IMR-90 (cell line): ENCODE data around the gene C13orf46. TPM values are rescaled to one million over a fixed set of nuclear protein-coding genes. Genes with fewer than 3 reads are reported as not detected.
A peak's percentile ranks its signal among the peaks of the same experiment; 100 is the strongest.

Source experiments
- ATAC-seq: fragments of 200-7000 bp; cut with Tn5 transposase; 2 replicates; pipeline ENCODE4 v1.9.1; 2020; ENCODE audit warnings: low read depth, mild to moderate bottlenecking, moderate library complexity
- BruUV-seq: library from RNA; stranded (reverse); fragments of 400-500 nt; replicated peaks from 2 replicates; lab custom pipeline; 2021; lab: Mats Ljungman, UMichigan
- CTCF ChIA-PET: fragments of 300-600 bp; formaldehyde crosslinking; extraction: SDS; loops from one replicate; lab custom pipeline; 2021; ENCODE audit warnings: antibody characterized with exemption; lab: Yijun Ruan, JAX
- POLR2A ChIA-PET: fragments of 300-600 bp; sonication (Branson Sonifier 250); formaldehyde crosslinking; loops from one replicate; lab custom pipeline; 2022; ENCODE audit warnings: antibody characterized with exemption; ENCODE audit not compliant: unreplicated experiment; lab: Charles Lee
- DNase-seq: peaks from one replicate; pipeline ENCODE4 v3.0.0; 2013
- H2AFZ ChIP-seq: replicated peaks from 2 replicates; pipeline ENCODE3; 2013; ENCODE audit warnings: low read length, mild to moderate bottlenecking; ENCODE audit not compliant: poor library complexity
- H2AK5ac ChIP-seq: 2 replicates; pipeline ENCODE4 v1.6.1; 2013; ENCODE audit warnings: low read depth, low read length, inconsistent platforms
- H2AK9ac ChIP-seq: replicated peaks from 2 replicates; pipeline ENCODE3; 2013; ENCODE audit warnings: mild to moderate bottlenecking, low read depth, low read length, moderate library complexity; ENCODE audit not compliant: poor library complexity
- H2BK120ac ChIP-seq: 2 replicates; pipeline ENCODE4 v1.6.1; 2013; ENCODE audit warnings: low read depth, low read length, inconsistent platforms
- H2BK15ac ChIP-seq: 3 replicates; pipeline ENCODE4 v1.6.1; 2013; ENCODE audit warnings: low read depth, low read length, inconsistent platforms
- H2BK20ac ChIP-seq: 2 replicates; pipeline ENCODE4 v1.6.1; 2013; ENCODE audit warnings: low read depth, mild to moderate bottlenecking, inconsistent platforms, low read length, moderate library complexity
- H2BK5ac ChIP-seq: 2 replicates; pipeline ENCODE4 v1.6.1; 2013; ENCODE audit warnings: mild to moderate bottlenecking, low read depth, low read length, inconsistent platforms; ENCODE audit not compliant: poor library complexity, severe bottlenecking
- H3K14ac ChIP-seq: replicated peaks from 2 replicates; pipeline ENCODE4 v1.6.1; 2013; ENCODE audit warnings: low read depth, low read length, inconsistent platforms
- H3K18ac ChIP-seq: 2 replicates; pipeline ENCODE4 v1.6.1; 2013; ENCODE audit warnings: low read depth, low read length, control low read depth
- H3K23ac ChIP-seq: 2 replicates; pipeline ENCODE4 v1.6.1; 2013; ENCODE audit warnings: low read depth, low read length, inconsistent platforms
- H3K27ac ChIP-seq: 2 replicates; pipeline ENCODE4 v1.5.1; 2013; ENCODE audit warnings: mild to moderate bottlenecking, control low read depth, low read length; ENCODE audit not compliant: insufficient read depth
- H3K27me3 ChIP-seq: 2 replicates; pipeline ENCODE4 v1.6.1; 2013; ENCODE audit warnings: low read length; ENCODE audit not compliant: control insufficient read depth, insufficient read depth
- H3K36me3 ChIP-seq: 2 replicates; pipeline ENCODE4 v1.6.1; 2013; ENCODE audit warnings: low read length, mixed read lengths; ENCODE audit not compliant: control insufficient read depth, insufficient read depth
- H3K4ac ChIP-seq: 2 replicates; pipeline ENCODE4 v1.6.1; 2013; ENCODE audit warnings: low read depth, low read length, inconsistent platforms
- H3K4me1 ChIP-seq: 2 replicates; pipeline ENCODE4 v1.6.1; 2013; ENCODE audit warnings: low read length, mixed read lengths; ENCODE audit not compliant: control insufficient read depth, insufficient read depth
- H3K4me2 ChIP-seq: 2 replicates; pipeline ENCODE4 v1.6.1; 2013; ENCODE audit warnings: low read depth, mild to moderate bottlenecking, control low read depth, low read length, moderate library complexity
- H3K4me3 ChIP-seq: 2 replicates; pipeline ENCODE4 v1.5.1; 2013; ENCODE audit warnings: low read depth, mild to moderate bottlenecking, control low read depth, low read length, moderate library complexity; ENCODE audit not compliant: insufficient read depth
- H3K56ac ChIP-seq: 2 replicates; pipeline ENCODE4 v1.6.1; 2013; ENCODE audit warnings: low read length, inconsistent platforms; ENCODE audit not compliant: insufficient read depth; ENCODE audit errors: extremely low read depth
- H3K79me1 ChIP-seq, 2 experiments: 2 replicates each; pipeline ENCODE4 v1.6.1; 2013; ENCODE audit warnings: low read length in 2 of 2, inconsistent platforms in 1 of 2, low read depth in 1 of 2
- H3K9ac ChIP-seq: 2 replicates; pipeline ENCODE4 v1.6.1; 2013; ENCODE audit warnings: low read depth, low read length, control low read depth
- H3K9me1 ChIP-seq: 2 replicates; pipeline ENCODE4 v1.6.1; 2013; ENCODE audit warnings: low read length, inconsistent platforms; ENCODE audit not compliant: insufficient read depth
- H3K9me3 ChIP-seq: 2 replicates; pipeline ENCODE4 v1.6.1; 2013; ENCODE audit warnings: low read length; ENCODE audit not compliant: control insufficient read depth, insufficient read depth
- H4K20me1 ChIP-seq: 2 replicates; pipeline ENCODE4 v1.6.1; 2013; ENCODE audit warnings: low read length, inconsistent platforms; ENCODE audit not compliant: insufficient read depth
- H4K5ac ChIP-seq: 2 replicates; pipeline ENCODE4 v1.6.1; 2013; ENCODE audit warnings: mild to moderate bottlenecking, low read depth, low read length, control low read depth
- H4K8ac ChIP-seq, 2 experiments: 2 replicates each; pipeline ENCODE4 v1.6.1; 2013; ENCODE audit warnings: low read depth in 2 of 2, low read length in 2 of 2, control low read depth in 1 of 2, inconsistent platforms in 1 of 2
- H4K91ac ChIP-seq: 2 replicates; pipeline ENCODE4 v1.6.1; 2013; ENCODE audit warnings: low read depth, low read length, inconsistent platforms; ENCODE audit not compliant: insufficient read depth
- BHLHE40 ChIP-seq: fragments of 150-350 bp; IDR thresholded peaks from 2 replicates; pipeline ENCODE4 v1.6.1; 2016; ENCODE audit warnings: mild to moderate bottlenecking, low read depth, low read length
- CHD1 ChIP-seq: IDR thresholded peaks from 2 replicates; pipeline ENCODE4 v1.6.1; 2012; ENCODE audit warnings: low read depth, low read length, improper control_type of control experiment
- CTCF ChIP-seq: conservative IDR thresholded peaks from 2 replicates; pipeline ENCODE4 v1.5.1; 2012; ENCODE audit warnings: mild to moderate bottlenecking, low read depth, low read length, improper control_type of control experiment
- MAFK ChIP-seq: IDR thresholded peaks from 2 replicates; pipeline ENCODE4 v1.6.1; 2012; ENCODE audit warnings: low read depth, low read length, improper control_type of control experiment
- MAZ ChIP-seq: IDR thresholded peaks from 2 replicates; pipeline ENCODE4 v1.6.1; 2012; ENCODE audit warnings: low read depth, mild to moderate bottlenecking, low read length, improper control_type of control experiment, moderate library complexity, borderline replicate concordance
- MXI1 ChIP-seq: IDR thresholded peaks from 2 replicates; pipeline ENCODE4 v1.6.1; 2012; ENCODE audit warnings: low read depth, mild to moderate bottlenecking, low read length, moderate library complexity, borderline replicate concordance
- NFE2L2 ChIP-seq: fragments of 150-350 bp; IDR thresholded peaks from 2 replicates; pipeline ENCODE4 v1.6.1; 2016; ENCODE audit warnings: low read depth, mild to moderate bottlenecking, low read length
- RAD21 ChIP-seq: IDR thresholded peaks from 2 replicates; pipeline ENCODE4 v1.6.1; 2012; ENCODE audit warnings: low read length, improper control_type of control experiment
- RCOR1 ChIP-seq: IDR thresholded peaks from 2 replicates; pipeline ENCODE4 v1.6.1; 2012; ENCODE audit warnings: mild to moderate bottlenecking, low read length, improper control_type of control experiment; ENCODE audit not compliant: insufficient replicate concordance
- WGBS, 2 experiments: methylation state at CpG; one replicate each; pipeline versions ENCODE4 v1.1.5 to v1.1.7; 2013; ENCODE audit warnings: missing lambda C conversion rate in 2 of 2; ENCODE audit not compliant: insufficient read length in 1 of 2; ENCODE audit errors: extremely low coverage in 2 of 2; 5-methylcytosine and 5-hydroxymethylcytosine counted together
- dilution Hi-C: fragments of 300-500 bp; cut with HindIII; formaldehyde crosslinking; loops from one replicate; pipeline ENCODE4 v1.14.3; 2018; ENCODE audit warnings: low sequenced_read_pairs; ENCODE audit not compliant: unreplicated experiment
- in situ Hi-C: fragments of 300-500 bp; cut with MboI; formaldehyde crosslinking; loops from 3 replicates; pipeline ENCODE4 v1.14.3; 2019; ENCODE audit warnings: low sequenced_read_pairs, inconsistent platforms, mixed read lengths
- intact Hi-C: fragments of 100-400 bp; cut with micrococcal nuclease; formaldehyde crosslinking; loops from 2 replicates; pipeline ENCODE4 v1.10.0; 2022
- polyA plus RNA-seq, 3 experiments: library from polyadenylated mRNA; depleted of rRNA; stranded (reverse); fragments of >200 nt; gene quantifications; 2 replicates each; pipeline ENCODE4 v1.2.3, GENCODE V29; 2012; ENCODE audit warnings: low replicate concordance in 1 of 3
- total RNA-seq: library from RNA; depleted of rRNA; stranded (reverse); fragments of >200 nt; gene quantifications from 2 replicates; pipeline ENCODE4 v1.2.3, GENCODE V29; 2012

The C13orf46 gene
- total and polyA plus RNA-seq, 2 of the 4 experiments (the other 2 are of a cell fraction), result under 0.01 to 2.1 TPM

DNA sequence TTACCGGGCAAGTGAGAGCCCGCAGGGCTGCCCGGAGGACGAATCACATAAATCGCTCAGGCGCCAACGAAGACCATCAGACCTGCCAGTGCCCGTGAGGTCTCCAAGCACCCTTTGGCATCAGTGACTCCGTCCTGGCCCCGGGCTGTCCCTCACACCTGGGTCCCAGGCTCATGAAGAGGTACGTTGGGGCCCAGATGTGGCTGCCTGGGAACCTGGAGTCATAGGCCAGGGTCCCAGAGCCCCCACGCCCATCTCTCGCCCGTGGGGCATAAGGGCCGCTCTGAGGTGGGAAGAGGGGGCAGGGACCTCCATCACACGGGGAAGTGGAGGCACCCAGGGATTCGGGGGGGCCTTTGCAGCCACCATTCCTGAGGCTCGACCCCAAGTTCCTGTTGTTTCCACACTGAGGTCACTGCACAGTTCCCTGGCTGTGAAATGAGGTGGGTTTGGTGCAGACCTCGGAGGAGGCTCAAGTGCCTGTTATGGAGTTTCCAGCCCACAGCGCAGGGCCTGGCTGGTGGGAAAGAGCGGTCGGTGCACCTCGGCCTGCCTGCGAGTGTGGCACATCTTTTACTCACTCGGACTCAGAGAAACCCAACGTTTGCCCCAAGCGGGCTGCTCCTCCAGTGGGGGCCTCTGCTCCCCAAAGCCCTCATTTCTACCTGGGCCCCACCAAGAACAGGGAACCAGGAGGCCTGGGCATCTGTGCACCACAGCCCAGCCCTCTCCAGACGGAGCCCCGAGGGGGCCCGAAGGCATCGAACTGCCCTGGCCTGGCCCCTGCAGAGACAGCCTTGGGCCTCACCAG lies 35.9 kb upstream of the C13orf46 start:
- ATAC-seq (no peak), DNase-seq (no peak)
- Histone ChIP-seq H4K20me1 (peaks cover 12% of the 10 kb centered on the region), H3K27me3 (no peaks in the 10 kb centered on the region), H2BK20ac (no peak overlapping the region), H3K4me2 (no peak overlapping the region), H2AK5ac (no peak overlapping the region), H2BK5ac (no peak overlapping the region), H3K9me3 (no peaks in the 10 kb centered on the region), H3K79me1 (peaks cover 10 to 41% of the 10 kb centered on the region in 2 experiments; a peak in 3 of 4 replicates), H4K5ac (no peak overlapping the region), H3K18ac (no peak overlapping the region), H3K23ac (no peak overlapping the region), H4K8ac (no peak overlapping the region), H3K9ac (no peak overlapping the region), H4K91ac (no peak overlapping the region), H2AFZ (peak overlapping the region; percentile 41), H2BK120ac (no peak overlapping the region), H3K4me3 (no peak overlapping the region), H3K27ac (no peak overlapping the region), H3K4me1 (no peaks in the 10 kb centered on the region), H3K56ac (no peak overlapping the region), H3K14ac (no peak overlapping the region), H2AK9ac (no peak overlapping the region), H3K9me1 (peaks cover 5% of the 10 kb centered on the region), H2BK15ac (no peak overlapping the region), H3K4ac (no peak overlapping the region), H3K36me3 (peaks cover 59% of the 10 kb centered on the region)
- no TSS peak for BruUV-seq
- in situ Hi-C loops (no loop called here), dilution Hi-C loops (no loop called here), intact Hi-C loops (no loop called here)
- TF ChIP-seq CHD1, result no peak
- no peak for TF ChIP-seq MAZ
- TF ChIP-seq MAFK, result no peak
- TF ChIP-seq BHLHE40, result no peak
- TF ChIP-seq RAD21, result no peak
- TF ChIP-seq CTCF, result no peak
- TF ChIP-seq MXI1, result no peak
- TF ChIP-seq RCOR1, result no peak
- TF ChIP-seq NFE2L2, result no peak
- 89% methylated on average over 7 of the region's 31 CpGs; no CpG with 5 or more reads in 1 of the 2 experiments for WGBS, 2 experiments
- CTCF ChIA-PET, result no interaction called here
- POLR2A ChIA-PET, result no interaction called here
